ENCODE measurements around the gene PEDS1. TPM values are rescaled to one million over a fixed set of nuclear protein-coding genes. Genes with fewer than 3 reads are reported as not detected.

Gene PEDS1
- total and polyA plus RNA-seq, 2 of the 13 experiments (the other 11 are each of a cell fraction or from before 2014, with no cell fraction given), result 30.5 to 93.9 TPM

DNA sequence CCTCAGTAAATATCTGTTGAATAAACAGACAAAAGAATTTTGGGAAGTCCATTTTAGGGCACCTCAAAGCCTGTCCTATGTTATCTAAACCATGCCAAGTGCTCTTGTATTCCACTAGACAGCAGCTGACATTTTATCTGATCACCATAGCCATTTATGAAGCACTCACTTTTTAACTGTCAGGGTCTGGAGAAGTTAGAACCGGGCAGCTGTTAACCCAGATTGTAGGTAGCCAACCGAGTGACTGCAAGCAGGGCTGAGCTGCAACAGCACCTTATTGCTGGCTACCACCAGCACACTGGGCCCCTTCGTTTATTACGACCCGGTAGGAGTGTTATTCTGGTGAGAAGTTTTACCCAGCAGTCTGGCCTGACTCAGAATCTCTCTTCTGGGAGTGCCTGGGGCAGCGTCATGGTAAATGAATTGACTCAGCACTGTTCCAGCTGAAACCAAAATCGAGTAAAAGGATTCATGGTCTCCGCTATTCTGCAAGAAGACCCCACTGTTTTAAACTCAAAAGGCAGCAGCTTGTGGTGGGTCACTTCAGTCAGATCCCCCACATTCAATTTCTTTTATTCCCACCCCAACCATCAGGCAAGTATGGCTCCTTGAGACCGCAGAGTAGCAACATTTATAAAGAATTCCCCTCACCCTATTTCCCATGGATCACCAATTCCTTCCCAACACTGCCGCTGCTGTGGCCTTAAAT is 42.2 kb downstream of the PEDS1 start (continued):
- TF ChIP-seq SMARCE1 (IDR thresholded peaks at IDR 0.05; ENCODE audit: borderline replicate concordance), result no peak
- no peak for TF ChIP-seq GLI4 (CRISPR knock-in tag; IDR thresholded peaks at IDR 0.05; ENCODE audit: borderline replicate concordance)
- TF ChIP-seq MXD3 (CRISPR knock-in tag; IDR thresholded peaks at IDR 0.05), result no peak
- 0 out of 2 replicates have a peak, but pooled peaks have one; percentile 23 for TF ChIP-seq ZBTB14 (CRISPR knock-in tag; IDR thresholded peaks at IDR 0.05)
- TF ChIP-seq NAIF1 (CRISPR knock-in tag; IDR thresholded peaks at IDR 0.05; ENCODE audit: borderline replicate concordance), result no peak
- 0 out of 2 replicates have a peak, but pooled peaks have one; percentile 26 for TF ChIP-seq BORCS8-MEF2B (CRISPR knock-in tag; IDR thresholded peaks at IDR 0.05)
- no peak for TF ChIP-seq RELA (CRISPR knock-in tag; IDR thresholded peaks at IDR 0.05)
- no peak for TF ChIP-seq SNRNP70 (IDR thresholded peaks at IDR 0.05; ENCODE audit: low read depth, low read length)
- TF ChIP-seq ZNF10 (CRISPR knock-in tag; IDR thresholded peaks at IDR 0.05; ENCODE audit: borderline replicate concordance, low read depth), result no peak
- TF ChIP-seq ZBED4 (CRISPR knock-in tag; IDR thresholded peaks at IDR 0.05; ENCODE audit: borderline replicate concordance), result no peak
- TF ChIP-seq, protein P1, sequence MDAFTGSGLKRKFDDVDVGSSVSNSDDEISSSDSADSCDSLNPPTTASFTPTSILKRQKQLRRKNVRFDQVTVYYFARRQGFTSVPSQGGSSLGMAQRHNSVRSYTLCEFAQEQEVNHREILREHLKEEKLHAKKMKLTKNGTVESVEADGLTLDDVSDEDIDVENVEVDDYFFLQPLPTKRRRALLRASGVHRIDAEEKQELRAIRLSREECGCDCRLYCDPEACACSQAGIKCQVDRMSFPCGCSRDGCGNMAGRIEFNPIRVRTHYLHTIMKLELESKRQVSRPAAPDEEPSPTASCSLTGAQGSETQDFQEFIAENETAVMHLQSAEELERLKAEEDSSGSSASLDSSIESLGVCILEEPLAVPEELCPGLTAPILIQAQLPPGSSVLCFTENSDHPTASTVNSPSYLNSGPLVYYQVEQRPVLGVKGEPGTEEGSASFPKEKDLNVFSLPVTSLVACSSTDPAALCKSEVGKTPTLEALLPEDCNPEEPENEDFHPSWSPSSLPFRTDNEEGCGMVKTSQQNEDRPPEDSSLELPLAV (CRISPR knock-in tag; conservative IDR thresholded peaks at IDR 0.05; ENCODE audit: low read depth), result no peak
- no peak for TF ChIP-seq RFX3 (CRISPR knock-in tag; IDR thresholded peaks at IDR 0.05)
- peak; percentile 42; the same call in 1 of the 2 replicates for TF ChIP-seq TARDBP (CRISPR knock-in tag; IDR thresholded peaks at IDR 0.05)
- TF ChIP-seq MAFG (CRISPR knock-in tag; IDR thresholded peaks at IDR 0.05), result 0 out of 2 replicates have a peak, but pooled peaks have one; percentile 60
- 0 out of 2 replicates have a peak, but pooled peaks have one; percentile 60 for TF ChIP-seq SMYD3 (CRISPR knock-in tag; IDR thresholded peaks at IDR 0.05)
- no peak for TF ChIP-seq KDM3A (CRISPR knock-in tag; IDR thresholded peaks at IDR 0.05; ENCODE audit: low read depth)
- TF ChIP-seq PHF5A (CRISPR knock-in tag; IDR thresholded peaks at IDR 0.05; ENCODE audit: low read depth, unreplicated experiment), result no peak
- TF ChIP-seq ARNT2 (CRISPR knock-in tag; IDR thresholded peaks at IDR 0.05; ENCODE audit: low read depth), result 0 out of 2 replicates have a peak, but pooled peaks have one; percentile 50
- no peak for TF ChIP-seq DPF2 (CRISPR knock-in tag; IDR thresholded peaks at IDR 0.05; ENCODE audit: borderline replicate concordance, low read depth)
- TF ChIP-seq ZSCAN25 (CRISPR knock-in tag; IDR thresholded peaks at IDR 0.05), result no peak
- TF ChIP-seq, protein P2, sequence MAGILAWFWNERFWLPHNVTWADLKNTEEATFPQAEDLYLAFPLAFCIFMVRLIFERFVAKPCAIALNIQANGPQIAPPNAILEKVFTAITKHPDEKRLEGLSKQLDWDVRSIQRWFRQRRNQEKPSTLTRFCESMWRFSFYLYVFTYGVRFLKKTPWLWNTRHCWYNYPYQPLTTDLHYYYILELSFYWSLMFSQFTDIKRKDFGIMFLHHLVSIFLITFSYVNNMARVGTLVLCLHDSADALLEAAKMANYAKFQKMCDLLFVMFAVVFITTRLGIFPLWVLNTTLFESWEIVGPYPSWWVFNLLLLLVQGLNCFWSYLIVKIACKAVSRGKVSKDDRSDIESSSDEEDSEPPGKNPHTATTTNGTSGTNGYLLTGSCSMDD (CRISPR knock-in tag; IDR thresholded peaks at IDR 0.05), result peak; percentile 67; the same call in 1 of the 2 replicates

All from HepG2 (cell line).